GM13977 (cell line): ENCODE data around the gene EHD1.

Source experiments
- DNase-seq: peaks from one replicate; pipeline ENCODE4 v3.0.0; 2012; ENCODE audit warnings: low spot score
- in situ Hi-C: fragments of 300-500 bp; cut with MboI; formaldehyde crosslinking; loops from one replicate; pipeline ENCODE4 v1.12.0; 2022; ENCODE audit warnings: low sequenced_read_pairs, low pct_unique_long_range_greater_than_20kb, mixed read lengths, inconsistent platforms; ENCODE audit not compliant: unreplicated experiment
- TF ChIP-seq, protein P1 (sequence below): IDR thresholded peaks from 2 replicates; pipeline ENCODE4 v1.5.1; 2012; ENCODE audit warnings: mild to moderate bottlenecking, control low read depth; ENCODE audit not compliant: insufficient read depth; ENCODE audit errors: extremely low read depth, missing control alignments

Gene EHD1

GRCh38 chr11:64839887-64840782 is 38.3 kb downstream of the EHD1 start:
- TF ChIP-seq, protein P1, sequence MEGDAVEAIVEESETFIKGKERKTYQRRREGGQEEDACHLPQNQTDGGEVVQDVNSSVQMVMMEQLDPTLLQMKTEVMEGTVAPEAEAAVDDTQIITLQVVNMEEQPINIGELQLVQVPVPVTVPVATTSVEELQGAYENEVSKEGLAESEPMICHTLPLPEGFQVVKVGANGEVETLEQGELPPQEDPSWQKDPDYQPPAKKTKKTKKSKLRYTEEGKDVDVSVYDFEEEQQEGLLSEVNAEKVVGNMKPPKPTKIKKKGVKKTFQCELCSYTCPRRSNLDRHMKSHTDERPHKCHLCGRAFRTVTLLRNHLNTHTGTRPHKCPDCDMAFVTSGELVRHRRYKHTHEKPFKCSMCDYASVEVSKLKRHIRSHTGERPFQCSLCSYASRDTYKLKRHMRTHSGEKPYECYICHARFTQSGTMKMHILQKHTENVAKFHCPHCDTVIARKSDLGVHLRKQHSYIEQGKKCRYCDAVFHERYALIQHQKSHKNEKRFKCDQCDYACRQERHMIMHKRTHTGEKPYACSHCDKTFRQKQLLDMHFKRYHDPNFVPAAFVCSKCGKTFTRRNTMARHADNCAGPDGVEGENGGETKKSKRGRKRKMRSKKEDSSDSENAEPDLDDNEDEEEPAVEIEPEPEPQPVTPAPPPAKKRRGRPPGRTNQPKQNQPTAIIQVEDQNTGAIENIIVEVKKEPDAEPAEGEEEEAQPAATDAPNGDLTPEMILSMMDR = no peak
- in situ Hi-C loops = no loop called here
- DNase-seq = no peak

- in situ Hi-C loops = no loop called here
- no peak for DNase-seq
- TF ChIP-seq, protein P1 = no peak
Measured at GRCh38 chr11:64839335-64839734, 39.1 kb downstream of the EHD1 start.

GRCh38 chr11:64838600-64839334 is 39.7 kb downstream of the EHD1 start:
- no peak for DNase-seq
- in situ Hi-C loops = no loop called here
- TF ChIP-seq, protein P1 = no peak

DNA sequence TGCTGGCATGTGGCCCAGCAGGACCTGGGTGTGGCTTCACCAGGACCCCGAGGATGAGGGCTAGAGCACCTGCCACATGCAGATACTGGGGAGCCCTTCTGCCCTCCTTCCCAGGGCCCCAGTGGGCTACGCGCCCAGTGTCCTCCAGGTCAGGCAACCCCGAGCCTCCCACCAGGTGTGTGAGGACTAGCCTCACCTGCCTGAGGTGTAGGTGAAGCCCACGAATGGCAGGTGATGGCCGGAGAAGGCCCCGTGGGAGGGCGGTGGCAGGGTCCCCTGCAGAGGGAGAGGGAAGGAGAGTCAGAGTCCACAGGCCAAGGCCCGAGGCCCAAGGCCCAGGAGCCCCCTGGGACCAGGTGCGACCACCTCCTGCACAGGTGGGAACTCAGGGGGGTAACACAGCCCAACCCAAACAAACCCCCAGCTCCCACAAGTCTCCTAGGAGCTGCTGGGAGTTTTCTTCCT is 40.5 kb downstream of the EHD1 start:
- in situ Hi-C loops = no loop called here
- TF ChIP-seq, protein P1 = no peak
- DNase-seq = no peak

DNA sequence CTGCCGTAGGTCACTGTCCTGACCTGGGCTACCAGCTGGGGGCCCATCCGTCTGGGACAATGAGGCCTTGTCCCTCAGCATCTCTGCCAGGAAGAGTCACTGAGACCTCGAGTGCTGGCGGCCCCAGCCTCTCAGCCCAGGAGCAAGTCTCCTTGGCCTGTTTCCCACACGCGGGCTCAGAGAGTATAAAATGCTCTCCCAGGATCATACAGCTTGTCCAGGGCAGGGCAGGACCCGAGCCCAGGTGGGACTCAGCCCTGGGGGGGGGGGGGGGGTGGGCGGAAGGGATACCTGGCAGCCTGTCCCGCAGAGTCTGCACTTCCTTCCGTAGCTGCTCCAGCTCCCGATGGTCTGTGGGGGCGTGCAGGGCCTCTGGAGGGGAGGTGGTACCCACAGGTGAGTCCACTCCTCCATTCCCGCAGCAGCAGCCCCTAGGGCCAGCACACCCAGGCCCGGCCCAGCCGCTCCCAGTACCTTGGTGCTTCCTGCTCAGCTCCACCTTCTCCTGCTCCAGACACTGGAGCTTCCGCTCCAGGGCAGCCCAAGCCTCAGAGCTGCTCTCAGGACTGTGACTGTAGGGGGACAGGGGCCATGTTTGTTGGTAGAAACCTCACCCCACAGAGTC is 41.9 kb downstream of the EHD1 start:
- TF ChIP-seq, protein P1 = no peak
- in situ Hi-C loops = no loop called here

More for the DNA sequence above, 41.9 kb downstream of the EHD1 start:
- no peak for DNase-seq
